Endothelial cell of umbilical vein (primary cell): ENCODE data around the gene TRIM71. TPM values are rescaled to one million over a fixed set of nuclear protein-coding genes. Genes with fewer than 3 reads are reported as not detected.

Source experiments
- BruUV-seq: library from RNA; stranded (reverse); fragments of 400-500 nt; replicated peaks from 2 replicates; lab custom pipeline; 2021; lab: Mats Ljungman, UMichigan
- CTCF ChIA-PET: fragments of 300-600, 350-600 bp; sonication (Branson Sonifier 250); formaldehyde crosslinking; loops from one replicate; lab custom pipeline; 2021; ENCODE audit warnings: antibody characterized with exemption, inconsistent platforms; lab: Charles Lee
- POLR2A ChIA-PET: fragments of 300-600, 350-600 bp; sonication (Branson Sonifier 250); formaldehyde crosslinking; loops from one replicate; lab custom pipeline; 2021; ENCODE audit warnings: antibody characterized with exemption, inconsistent platforms; lab: Charles Lee
- DNase-seq: peaks from one replicate; pipeline ENCODE4 v3.0.0-alpha.2; 2011; ENCODE audit warnings: low read depth, low spot score
- FAIRE-seq: peaks from 2 replicates; lab custom pipeline; 2011; peaks lifted over from hg19 to GRCh38; lab: Jason Lieb, UNC
- H2AFZ ChIP-seq: 2 replicates; pipeline ENCODE4 v1.6.0; 2012; ENCODE audit warnings: low read depth, low read length, control low read depth, inconsistent platforms
- H3K27ac ChIP-seq: 2 replicates; pipeline ENCODE4 v1.5.1; 2011; ENCODE audit warnings: low read depth, mild to moderate bottlenecking, control low read depth, low read length, moderate library complexity; ENCODE audit not compliant: insufficient read depth
- H3K27me3 ChIP-seq, 2 experiments: 2 replicates each; pipeline versions ENCODE4 v1.6.0 to v1.6.1; 2011; ENCODE audit warnings: low read length in 2 of 2, mixed read lengths in 1 of 2; ENCODE audit not compliant: control insufficient read depth in 2 of 2, insufficient read depth in 2 of 2
- H3K36me3 ChIP-seq, 2 experiments: 2 replicates in 1 of 2; 3 replicates in 1 of 2; pipeline ENCODE4 v1.5.1; 2011; ENCODE audit warnings: low read length in 2 of 2, mild to moderate bottlenecking in 1 of 2, moderate library complexity in 1 of 2; ENCODE audit not compliant: control insufficient read depth in 2 of 2, insufficient read depth in 2 of 2; ENCODE audit errors: extremely low read depth in 1 of 2
- H3K4me1 ChIP-seq: 3 replicates; pipeline ENCODE4 v1.5.1; 2011; ENCODE audit warnings: mild to moderate bottlenecking, low read length; ENCODE audit not compliant: control insufficient read depth, insufficient read depth; ENCODE audit errors: extremely low read depth
- H3K4me2 ChIP-seq: 2 replicates; pipeline ENCODE4 v1.6.1; 2011; ENCODE audit warnings: low read length, control low read depth, mixed read lengths; ENCODE audit not compliant: insufficient read depth
- H3K4me3 ChIP-seq, 3 experiments: fragments of 200-600 bp in 1 of 3; sonication (generic), shearing (Covaris generic) in 1 of 3; replicated peaks in 1 of 3; 2 replicates each; pipeline ENCODE4 v1.5.1; 2011 to 2016; ENCODE audit warnings: control low read depth in 3 of 3, low read length in 3 of 3, mild to moderate bottlenecking in 2 of 3, inconsistent platforms in 1 of 3, low read depth in 1 of 3, moderate library complexity in 1 of 3; ENCODE audit not compliant: insufficient read depth in 1 of 3
- H3K79me2 ChIP-seq: 2 replicates; pipeline ENCODE4 v1.6.0; 2012; ENCODE audit warnings: low read length, inconsistent platforms; ENCODE audit not compliant: control insufficient read depth, insufficient read depth
- H3K9ac ChIP-seq: replicated peaks from 2 replicates; pipeline ENCODE3; 2011; ENCODE audit warnings: low read length, control low read depth; ENCODE audit not compliant: insufficient read depth; ENCODE audit errors: extremely low read depth
- H3K9me1 ChIP-seq: replicated peaks from 3 replicates; pipeline ENCODE4 v1.6.0; 2011; ENCODE audit warnings: mild to moderate bottlenecking, low read length; ENCODE audit not compliant: control insufficient read depth, insufficient read depth; ENCODE audit errors: extremely low read depth
- H3K9me3 ChIP-seq: replicated peaks from 2 replicates; pipeline ENCODE4 v1.5.1; 2012; ENCODE audit warnings: low read length, inconsistent platforms; ENCODE audit not compliant: control insufficient read depth, insufficient read depth
- H4K20me1 ChIP-seq: replicated peaks from 2 replicates; pipeline ENCODE3; 2011; ENCODE audit warnings: mild to moderate bottlenecking, low read length; ENCODE audit not compliant: control insufficient read depth, insufficient read depth; ENCODE audit errors: extremely low read depth
- EZH2 ChIP-seq: IDR thresholded peaks from 2 replicates; pipeline ENCODE4 v1.6.1; 2012; ENCODE audit warnings: borderline replicate concordance, low read depth, mild to moderate bottlenecking, moderate library complexity, low read length, inconsistent platforms; ENCODE audit not compliant: severe bottlenecking
- FOS ChIP-seq: IDR thresholded peaks from 2 replicates; pipeline ENCODE4 v1.6.1; 2011; ENCODE audit warnings: mild to moderate bottlenecking, low read length, moderate library complexity, borderline replicate concordance; ENCODE audit not compliant: insufficient read depth
- GATA2 ChIP-seq: IDR thresholded peaks from 2 replicates; pipeline ENCODE4 v1.7.0; 2011; ENCODE audit warnings: low read depth, mild to moderate bottlenecking, moderate library complexity, mixed read lengths, low read length; ENCODE audit not compliant: insufficient read length, insufficient read depth
- JUN ChIP-seq: IDR thresholded peaks from 2 replicates; pipeline ENCODE4 v1.6.1; 2011; ENCODE audit warnings: borderline replicate concordance, low read depth; ENCODE audit not compliant: insufficient read length, insufficient read depth
- MYC ChIP-seq: IDR thresholded peaks from one replicate; pipeline ENCODE4 v1.6.1; 2011; ENCODE audit warnings: mild to moderate bottlenecking, low read depth, low read length
- POLR2A ChIP-seq: IDR thresholded peaks from 2 replicates; pipeline ENCODE4 v1.6.1; 2012; ENCODE audit warnings: low read depth, mild to moderate bottlenecking, control low read depth, low read length
- POLR2AphosphoS5 ChIP-seq: IDR thresholded peaks from 2 replicates; pipeline ENCODE4 v1.6.1; 2012; ENCODE audit warnings: low read depth, mild to moderate bottlenecking, control low read depth, low read length, moderate library complexity; ENCODE audit not compliant: insufficient read depth
- dilution Hi-C: fragments of 300-500 bp; cut with MboI; formaldehyde crosslinking; loops from one replicate; pipeline ENCODE4 v1.15.0; 2019; ENCODE audit warnings: low sequenced_read_pairs; ENCODE audit not compliant: extremely low pct_ligation_motif_present
- intact Hi-C: fragments of 100-400 bp; cut with micrococcal nuclease; formaldehyde crosslinking; loops from one replicate; pipeline ENCODE4 v1.10.0; 2022
- polyA plus RNA-seq, 4 experiments: library from polyadenylated mRNA; depleted of rRNA in 3 of 4; stranded (reverse) in 3 of 4; unstranded in 1 of 4; fragments of >200 nt; gene quantifications; 2 replicates each; pipeline versions ENCODE4 v1.2.1 to v1.2.3, GENCODE V29; 2011 to 2012; ENCODE audit warnings: missing spikeins in 1 of 4
- total RNA-seq: library from RNA; stranded (reverse); gene quantifications from 2 replicates; pipeline ENCODE4 v1.2.3, GENCODE V29; 2021
- TF ChIP-seq, protein P1 (sequence below): IDR thresholded peaks from 2 replicates; pipeline ENCODE4 v1.6.1; 2011; ENCODE audit not compliant: insufficient read depth, insufficient read length
- TF ChIP-seq, protein P2 (sequence below), 2 donors: IDR thresholded peaks; 1 replicate in 1 of 2; 2 replicates in 1 of 2; pipeline ENCODE4 v1.5.1; 2011; ENCODE audit warnings: low read length in 2 of 2, mild to moderate bottlenecking in 2 of 2, moderate library complexity in 2 of 2, control low read depth in 1 of 2, inconsistent platforms in 1 of 2, low read depth in 1 of 2; ENCODE audit not compliant: insufficient read depth in 1 of 2; ENCODE audit errors: extremely low read depth in 1 of 2

Gene TRIM71
- total and polyA plus RNA-seq, 2 donors (not counting 3 experiments of a cell fraction or from before 2014, with no cell fraction given), result not detected

DNA sequence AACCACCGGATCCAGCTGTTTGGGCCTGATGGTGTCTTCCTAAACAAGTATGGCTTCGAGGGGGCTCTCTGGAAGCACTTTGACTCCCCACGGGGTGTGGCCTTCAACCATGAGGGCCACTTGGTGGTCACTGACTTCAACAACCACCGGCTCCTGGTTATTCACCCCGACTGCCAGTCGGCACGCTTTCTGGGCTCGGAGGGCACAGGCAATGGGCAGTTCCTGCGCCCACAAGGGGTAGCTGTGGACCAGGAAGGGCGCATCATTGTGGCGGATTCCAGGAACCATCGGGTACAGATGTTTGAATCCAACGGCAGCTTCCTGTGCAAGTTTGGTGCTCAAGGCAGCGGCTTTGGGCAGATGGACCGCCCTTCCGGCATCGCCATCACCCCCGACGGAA, 73.6 kb downstream of the TRIM71 start:
- BruUV-seq, result no TSS peak
- ChIA-PET POLR2A (no interaction called here), CTCF (no interaction called here)
- dilution Hi-C loops, result no loop called here
- H3K9ac ChIP-seq, result no peak overlapping the region
- no peaks in the 10 kb centered on the region for H3K9me3 ChIP-seq
- no peak for TF ChIP-seq JUN
- TF ChIP-seq FOS, result no peak
- TF ChIP-seq MYC, result no peak
- TF ChIP-seq EZH2, result no peak
- TF ChIP-seq GATA2, result no peak
- TF ChIP-seq, protein P1, sequence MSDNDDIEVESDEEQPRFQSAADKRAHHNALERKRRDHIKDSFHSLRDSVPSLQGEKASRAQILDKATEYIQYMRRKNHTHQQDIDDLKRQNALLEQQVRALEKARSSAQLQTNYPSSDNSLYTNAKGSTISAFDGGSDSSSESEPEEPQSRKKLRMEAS, result no peak
- no peak for TF ChIP-seq POLR2AphosphoS5
- TF ChIP-seq, protein P2, sequence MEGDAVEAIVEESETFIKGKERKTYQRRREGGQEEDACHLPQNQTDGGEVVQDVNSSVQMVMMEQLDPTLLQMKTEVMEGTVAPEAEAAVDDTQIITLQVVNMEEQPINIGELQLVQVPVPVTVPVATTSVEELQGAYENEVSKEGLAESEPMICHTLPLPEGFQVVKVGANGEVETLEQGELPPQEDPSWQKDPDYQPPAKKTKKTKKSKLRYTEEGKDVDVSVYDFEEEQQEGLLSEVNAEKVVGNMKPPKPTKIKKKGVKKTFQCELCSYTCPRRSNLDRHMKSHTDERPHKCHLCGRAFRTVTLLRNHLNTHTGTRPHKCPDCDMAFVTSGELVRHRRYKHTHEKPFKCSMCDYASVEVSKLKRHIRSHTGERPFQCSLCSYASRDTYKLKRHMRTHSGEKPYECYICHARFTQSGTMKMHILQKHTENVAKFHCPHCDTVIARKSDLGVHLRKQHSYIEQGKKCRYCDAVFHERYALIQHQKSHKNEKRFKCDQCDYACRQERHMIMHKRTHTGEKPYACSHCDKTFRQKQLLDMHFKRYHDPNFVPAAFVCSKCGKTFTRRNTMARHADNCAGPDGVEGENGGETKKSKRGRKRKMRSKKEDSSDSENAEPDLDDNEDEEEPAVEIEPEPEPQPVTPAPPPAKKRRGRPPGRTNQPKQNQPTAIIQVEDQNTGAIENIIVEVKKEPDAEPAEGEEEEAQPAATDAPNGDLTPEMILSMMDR (IDR thresholded peaks at IDR 0.05; ENCODE audit: extremely low read depth in 1 of 2, insufficient read depth in 1 of 2, low read depth in 1 of 2, low read length in 2 of 2), result no peak
- no peak for TF ChIP-seq POLR2A
- no peak overlapping the region for H3K4me2 ChIP-seq
- no peaks in the 10 kb centered on the region for H3K4me1 ChIP-seq
- H4K20me1 ChIP-seq, result no peaks in the 10 kb centered on the region
- H3K79me2 ChIP-seq, result no peaks in the 10 kb centered on the region
- FAIRE-seq (no peak), DNase-seq (no peak)
- no peaks in the 10 kb centered on the region for H3K36me3 ChIP-seq
- H3K27me3 ChIP-seq, result peaks cover 18 to 31% of the 10 kb centered on the region in 2 experiments
- no peak overlapping the region for H3K4me3 ChIP-seq
- no peaks in the 10 kb centered on the region for H3K9me1 ChIP-seq
- intact Hi-C loops, result no loop called here
- H3K27ac ChIP-seq, result no peak overlapping the region
- H2AFZ ChIP-seq, result no peak overlapping the region
